Glutamatergic neuron (in vitro differentiated cells): Measurements from ENCODE around the gene CHAT. TPM values are rescaled to one million over a fixed set of nuclear protein-coding genes. Genes with fewer than 3 reads are reported as not detected.

Experiments
- DNase-seq: peaks from one replicate; pipeline ENCODE4 v3.0.0; 2022
- H3K27ac Mint-ChIP-seq: one replicate; pipeline ENCODE4 v1.8.0; 2020; ENCODE audit warnings: mild to moderate bottlenecking, mixed read lengths, inconsistent platforms; ENCODE audit not compliant: unreplicated experiment
- H3K27me3 Mint-ChIP-seq: one replicate; pipeline ENCODE4 v1.8.0; 2020; ENCODE audit warnings: mild to moderate bottlenecking, moderate library complexity, mixed read lengths, inconsistent platforms; ENCODE audit not compliant: unreplicated experiment
- H3K36me3 Mint-ChIP-seq: one replicate; pipeline ENCODE4 v1.8.0; 2020; ENCODE audit warnings: mild to moderate bottlenecking, mixed read lengths, inconsistent platforms; ENCODE audit not compliant: unreplicated experiment
- H3K4me1 Mint-ChIP-seq: one replicate; pipeline ENCODE4 v1.8.0; 2020; ENCODE audit warnings: mild to moderate bottlenecking, low read depth, mixed read lengths, inconsistent platforms; ENCODE audit not compliant: unreplicated experiment
- H3K4me3 Mint-ChIP-seq: one replicate; pipeline ENCODE4 v1.8.0; 2020; ENCODE audit warnings: mild to moderate bottlenecking, mixed read lengths, inconsistent platforms; ENCODE audit not compliant: unreplicated experiment
- H3K9me3 Mint-ChIP-seq: one replicate; pipeline ENCODE4 v1.8.0; 2020; ENCODE audit warnings: mild to moderate bottlenecking, moderate library complexity, mixed read lengths, inconsistent platforms; ENCODE audit not compliant: unreplicated experiment
- CTCF ChIP-seq: fragments of 200-600 bp; sonication (generic); IDR thresholded peaks from one replicate; pipeline ENCODE4 v1.5.0; 2021; ENCODE audit not compliant: partially characterized antibody, unreplicated experiment
- total RNA-seq: library from RNA; stranded (reverse); fragmentation: NEBNext Ultra II Directional; extraction: Animal tissue kit (Norgen Biotek cat#: 25700); gene quantifications from one replicate; pipeline ENCODE4 v1.2.1, GENCODE V29; 2021; ENCODE audit not compliant: unreplicated experiment

Gene CHAT
- total RNA-seq, 1 donor from 2014 or later: 15.4 TPM

DNA sequence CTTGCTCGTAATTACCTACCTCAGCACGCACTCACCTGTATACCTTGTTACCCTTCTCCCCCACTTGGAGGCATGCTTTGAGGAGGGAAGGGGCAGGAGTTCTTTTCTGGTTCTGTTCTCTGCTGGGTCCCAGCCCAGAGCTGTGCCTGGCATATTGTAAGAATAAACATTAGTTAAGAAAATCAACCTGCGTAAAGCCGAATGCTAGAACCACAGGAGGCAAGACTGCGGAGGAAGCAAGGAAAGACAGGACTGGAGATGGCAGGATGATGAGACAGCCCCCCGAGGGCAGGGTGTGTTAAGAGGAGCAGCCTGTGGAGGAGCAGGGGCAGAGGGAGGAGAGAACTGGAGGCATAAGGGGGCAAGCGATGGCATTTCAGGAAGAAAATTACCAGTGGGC is 75.1 kb downstream of the CHAT start:
- H3K4me1 Mint-ChIP-seq: peaks cover 11% of the 10 kb centered on the region
- H3K27me3 Mint-ChIP-seq: peaks cover 18% of the 10 kb centered on the region

GRCh38 chr10:49689882-49690510 is 76.2 kb downstream of the CHAT start:
- no peak overlapping the region for H3K4me3 Mint-ChIP-seq
- no peak overlapping the region for H3K27ac Mint-ChIP-seq
- H3K27me3 Mint-ChIP-seq: peaks cover 18% of the 10 kb centered on the region
- no peak for DNase-seq
- H3K9me3 Mint-ChIP-seq: peaks cover 5% of the 10 kb centered on the region
- TF ChIP-seq CTCF: no peak
- H3K36me3 Mint-ChIP-seq: peaks cover 53% of the 10 kb centered on the region
- H3K4me1 Mint-ChIP-seq: peaks cover 11% of the 10 kb centered on the region

More for the DNA sequence above, 75.1 kb downstream of the CHAT start:
- no peak overlapping the region for H3K4me3 Mint-ChIP-seq
- no peak overlapping the region for H3K27ac Mint-ChIP-seq
- peaks cover 53% of the 10 kb centered on the region for H3K36me3 Mint-ChIP-seq
- no peak for DNase-seq
- H3K9me3 Mint-ChIP-seq: peaks cover 5% of the 10 kb centered on the region
- no peak for TF ChIP-seq CTCF

DNA sequence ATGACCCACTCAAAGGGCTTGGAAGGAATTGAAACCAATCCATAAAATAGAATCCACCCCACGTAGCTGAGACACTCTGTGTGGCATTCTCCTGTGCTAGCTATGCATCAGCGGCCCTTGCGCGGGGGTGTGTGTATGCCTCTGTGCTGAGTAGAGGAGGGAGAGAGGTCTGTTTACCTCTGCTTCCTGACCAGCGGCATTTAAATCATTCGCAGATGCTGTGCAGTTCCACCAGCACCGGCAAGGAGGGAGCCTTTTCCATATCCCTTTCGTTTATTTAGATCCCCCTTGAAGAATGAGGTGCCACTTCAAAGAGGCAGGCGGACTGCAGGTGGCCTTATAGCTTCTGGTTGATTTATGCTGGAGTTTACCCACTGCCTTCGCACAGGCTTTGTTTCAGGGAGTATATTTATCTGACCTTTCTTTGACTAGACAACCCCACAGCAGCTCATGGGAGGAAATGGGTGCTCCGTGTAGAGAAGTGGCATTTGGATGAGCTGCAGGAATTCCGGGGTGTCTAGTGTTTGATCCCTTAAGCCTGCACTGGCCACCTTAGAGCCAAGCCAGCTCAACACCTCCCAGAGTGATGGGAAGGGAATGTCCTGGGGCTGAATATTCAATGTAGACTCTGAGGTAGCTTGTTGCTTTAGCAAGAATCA is 77.0 kb downstream of the CHAT start:
- no peak for DNase-seq
- H3K4me3 Mint-ChIP-seq: no peak overlapping the region
- H3K36me3 Mint-ChIP-seq: peaks cover 49% of the 10 kb centered on the region
- H3K9me3 Mint-ChIP-seq: peaks cover 5% of the 10 kb centered on the region
- no peak for TF ChIP-seq CTCF
- H3K27ac Mint-ChIP-seq: no peak overlapping the region
- H3K27me3 Mint-ChIP-seq: peaks cover 18% of the 10 kb centered on the region
- peaks cover 11% of the 10 kb centered on the region for H3K4me1 Mint-ChIP-seq

- no peak overlapping the region for H3K4me3 Mint-ChIP-seq
- peaks cover 5% of the 10 kb centered on the region for H3K9me3 Mint-ChIP-seq
- DNase-seq: no peak
- H3K4me1 Mint-ChIP-seq: peaks cover 11% of the 10 kb centered on the region
- peaks cover 18% of the 10 kb centered on the region for H3K27me3 Mint-ChIP-seq
- H3K27ac Mint-ChIP-seq: no peak overlapping the region
- H3K36me3 Mint-ChIP-seq: peaks cover 42% of the 10 kb centered on the region
- no peak for TF ChIP-seq CTCF
Measured at GRCh38 chr10:49691588-49691987, 77.8 kb downstream of the CHAT start.

GRCh38 chr10:49694466-49694865 is 80.6 kb downstream of the CHAT start:
- Mint-ChIP-seq H3K4me3 (no peak overlapping the region), H3K36me3 (peaks cover 19% of the 10 kb centered on the region), H3K9me3 (peaks cover 2% of the 10 kb centered on the region), H3K27ac (no peak overlapping the region), H3K27me3 (peaks cover 9% of the 10 kb centered on the region), H3K4me1 (no peaks in the 10 kb centered on the region)
- TF ChIP-seq CTCF: no peak
- DNase-seq: no peak
